Caco-2 (cell line): ENCODE measurements around the gene PRDM10. TPM values are rescaled to one million over a fixed set of nuclear protein-coding genes. Genes with fewer than 3 reads are reported as not detected.
A peak's percentile ranks its signal among the peaks of the same experiment; 100 is the strongest.

ENCODE experiments used
- Bru-seq: library from RNA; stranded (reverse); fragments of 400-500 nt; gene quantifications from one replicate; lab custom pipeline; 2021; lab: Mats Ljungman, UMichigan
- BruChase-seq, 2 experiments: library from RNA; stranded (reverse); fragments of 400-500 nt; gene quantifications; one replicate each; lab custom pipeline; 2021; lab: Mats Ljungman, UMichigan
- BruUV-seq: library from RNA; stranded (reverse); fragments of 400-500 nt; replicated peaks from 2 replicates; lab custom pipeline; 2021; lab: Mats Ljungman, UMichigan
- CTCF ChIA-PET: fragments of 300-600 bp; sonication (Branson Sonifier 250); formaldehyde crosslinking; loops from one replicate; lab custom pipeline; 2022; ENCODE audit warnings: antibody characterized with exemption; lab: Charles Lee
- POLR2A ChIA-PET: fragments of 300-600 bp; sonication (Branson Sonifier 250); formaldehyde crosslinking; loops from one replicate; lab custom pipeline; 2022; ENCODE audit warnings: antibody characterized with exemption; lab: Charles Lee
- DNase-seq, 2 experiments: peaks; one replicate each; pipeline versions ENCODE4 v3.0.0 to v3.0.0-alpha.2; 2020 to 2022
- H3K27me3 ChIP-seq: replicated peaks from 2 replicates; pipeline ENCODE4 v1.6.0; 2011; ENCODE audit warnings: low read length; ENCODE audit not compliant: control insufficient read depth, insufficient read depth
- H3K36me3 ChIP-seq: 2 replicates; pipeline ENCODE4 v1.5.1; 2011; ENCODE audit warnings: low read length; ENCODE audit not compliant: control insufficient read depth, insufficient read depth
- H3K4me1 ChIP-seq: fragments of 250-450 bp; sonication (Bioruptor Pico); 2 replicates; pipeline ENCODE4 v1.5.1; 2020; ENCODE audit warnings: mild to moderate bottlenecking
- H3K4me3 ChIP-seq: 2 replicates; pipeline ENCODE4 v1.5.1; 2011; ENCODE audit warnings: low read depth, mild to moderate bottlenecking, control low read depth, low read length
- H3K9me3 ChIP-seq: fragments of 250-450 bp; sonication (Bioruptor Pico); 2 replicates; pipeline ENCODE4 v1.5.1; 2020; ENCODE audit warnings: mild to moderate bottlenecking, moderate library complexity
- H3K27ac Mint-ChIP-seq: one replicate; pipeline ENCODE4 v1.8.0; 2022; ENCODE audit warnings: mixed read lengths; ENCODE audit not compliant: unreplicated experiment
- H3K27me3 Mint-ChIP-seq: one replicate; pipeline ENCODE4 v1.8.0; 2022; ENCODE audit warnings: mixed read lengths; ENCODE audit not compliant: insufficient read depth, unreplicated experiment
- H3K36me3 Mint-ChIP-seq: one replicate; pipeline ENCODE4 v1.8.0; 2022; ENCODE audit warnings: mild to moderate bottlenecking, mixed read lengths; ENCODE audit not compliant: insufficient read depth, unreplicated experiment
- H3K4me1 Mint-ChIP-seq: one replicate; pipeline ENCODE4 v1.8.0; 2022; ENCODE audit warnings: low read depth, mixed read lengths; ENCODE audit not compliant: unreplicated experiment
- H3K4me3 Mint-ChIP-seq: one replicate; pipeline ENCODE4 v1.8.0; 2022; ENCODE audit warnings: mild to moderate bottlenecking, moderate library complexity, mixed read lengths; ENCODE audit not compliant: unreplicated experiment
- H3K9me3 Mint-ChIP-seq: one replicate; pipeline ENCODE4 v1.8.0; 2022; ENCODE audit warnings: mixed read lengths; ENCODE audit not compliant: unreplicated experiment
- intact Hi-C: fragments of 100-400 bp; cut with micrococcal nuclease; formaldehyde crosslinking; loops from one replicate; pipeline ENCODE4 v1.10.0; 2022; ENCODE audit not compliant: unreplicated experiment
- long read RNA-seq: library from polyadenylated mRNA; stranded (forward); transcript quantifications from one replicate; pipeline ENCODE4 v2.0.0, GENCODE V29; 2022
- total RNA-seq: library from RNA; stranded (reverse); gene quantifications from 2 replicates; pipeline ENCODE4 v1.2.3, GENCODE V29; 2022
- TF ChIP-seq, protein P1 (sequence below), 2 experiments: fragments of 200-600 bp in 1 of 2; IDR thresholded peaks; 1 replicate in 1 of 2; 2 replicates in 1 of 2; pipeline versions ENCODE4 v1.5.1 to v1.8.0; 2011 to 2022; ENCODE audit warnings: antibody characterized with exemption in 1 of 2, control low read depth in 1 of 2, inconsistent platforms in 1 of 2, low read depth in 1 of 2, low read length in 1 of 2, mild to moderate bottlenecking in 1 of 2, moderate library complexity in 1 of 2; ENCODE audit not compliant: insufficient read depth in 1 of 2, severe bottlenecking in 1 of 2, unreplicated experiment in 1 of 2

PRDM10 gene, protein sequence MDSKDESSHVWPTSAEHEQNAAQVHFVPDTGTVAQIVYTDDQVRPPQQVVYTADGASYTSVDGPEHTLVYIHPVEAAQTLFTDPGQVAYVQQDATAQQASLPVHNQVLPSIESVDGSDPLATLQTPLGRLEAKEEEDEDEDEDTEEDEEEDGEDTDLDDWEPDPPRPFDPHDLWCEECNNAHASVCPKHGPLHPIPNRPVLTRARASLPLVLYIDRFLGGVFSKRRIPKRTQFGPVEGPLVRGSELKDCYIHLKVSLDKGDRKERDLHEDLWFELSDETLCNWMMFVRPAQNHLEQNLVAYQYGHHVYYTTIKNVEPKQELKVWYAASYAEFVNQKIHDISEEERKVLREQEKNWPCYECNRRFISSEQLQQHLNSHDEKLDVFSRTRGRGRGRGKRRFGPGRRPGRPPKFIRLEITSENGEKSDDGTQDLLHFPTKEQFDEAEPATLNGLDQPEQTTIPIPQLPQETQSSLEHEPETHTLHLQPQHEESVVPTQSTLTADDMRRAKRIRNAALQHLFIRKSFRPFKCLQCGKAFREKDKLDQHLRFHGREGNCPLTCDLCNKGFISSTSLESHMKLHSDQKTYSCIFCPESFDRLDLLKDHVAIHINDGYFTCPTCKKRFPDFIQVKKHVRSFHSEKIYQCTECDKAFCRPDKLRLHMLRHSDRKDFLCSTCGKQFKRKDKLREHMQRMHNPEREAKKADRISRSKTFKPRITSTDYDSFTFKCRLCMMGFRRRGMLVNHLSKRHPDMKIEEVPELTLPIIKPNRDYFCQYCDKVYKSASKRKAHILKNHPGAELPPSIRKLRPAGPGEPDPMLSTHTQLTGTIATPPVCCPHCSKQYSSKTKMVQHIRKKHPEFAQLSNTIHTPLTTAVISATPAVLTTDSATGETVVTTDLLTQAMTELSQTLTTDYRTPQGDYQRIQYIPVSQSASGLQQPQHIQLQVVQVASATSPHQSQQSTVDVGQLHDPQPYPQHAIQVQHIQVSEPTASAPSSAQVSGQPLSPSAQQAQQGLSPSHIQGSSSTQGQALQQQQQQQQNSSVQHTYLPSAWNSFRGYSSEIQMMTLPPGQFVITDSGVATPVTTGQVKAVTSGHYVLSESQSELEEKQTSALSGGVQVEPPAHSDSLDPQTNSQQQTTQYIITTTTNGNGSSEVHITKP
- total RNA-seq (11.8 and 12.0 TPM in 2 replicates), Bru-seq, nascent RNA (percentile 74 among the genes with signal in this experiment), BruChase-seq, experiment 1, labeled RNA remaining after a 2-hour chase (percentile 72 among the genes with signal in this experiment), BruChase-seq, experiment 2, labeled RNA remaining after a 6-hour chase (percentile 73 among the genes with signal in this experiment)
- long read RNA-seq, full-length matches to known transcripts, result 1 of 13 reads
- long read RNA-seq, partial matches to known transcripts, result 3 of 13 reads
- long read RNA-seq, other reads (novel, unspliced or antisense), result 9 of 13 reads

DNA sequence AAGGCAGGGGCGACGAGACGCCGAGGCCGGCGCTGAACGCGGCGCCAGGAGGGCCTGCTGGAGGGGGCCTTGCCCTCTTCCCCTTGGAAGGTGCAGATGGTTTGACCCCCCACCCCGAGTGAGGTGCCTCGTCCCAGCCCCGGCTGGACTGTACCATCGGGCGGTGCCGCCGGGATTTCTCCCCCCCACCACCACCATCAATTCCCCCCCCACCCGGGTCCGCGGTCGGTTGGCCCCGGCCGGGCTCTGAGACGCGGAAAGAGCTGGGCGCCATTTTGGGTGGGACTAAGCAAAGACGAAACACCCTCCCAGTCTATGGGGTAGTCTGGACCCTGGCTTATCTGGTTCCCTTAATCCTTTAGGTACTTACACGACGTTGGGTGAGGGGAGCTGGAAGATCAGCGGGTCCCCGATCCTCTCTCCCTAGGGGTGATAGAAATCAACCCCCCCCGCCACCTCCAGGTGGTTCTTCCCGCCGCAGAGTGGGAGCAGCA lies at the start of gene PRDM10:
PRDM10 (minus strand) TSS at position 484 of the 494 bp plus-strand sequence. CDS start 41,871 bp downstream, outside the sequence.
- Histone ChIP-seq H3K27me3 (no peaks in the 10 kb centered on the region), H3K4me3 (peak within 1 kb of the TSS; percentile 60), H3K36me3 (no peaks in the 10 kb centered on the region), H3K9me3 (0 out of 2 replicates have a peak, but pooled peaks cover 3% of the 10 kb centered on the region), H3K4me1 (peaks cover 43% of the 10 kb centered on the region)
- peaks cover 29% of the 10 kb centered on the region for H3K36me3 Mint-ChIP-seq
- peaks cover 36% of the 10 kb centered on the region for H3K4me1 Mint-ChIP-seq
- intact Hi-C loops, result loop anchor here (1.0 to 2.0 kb wide), 7 partner anchors 29 to 144 kb away; partner anchors contain the start of gene APLP2
- DNase-seq, result peak; percentile 98 to 99
- peak within 1 kb of the TSS; percentile 97 for H3K4me3 Mint-ChIP-seq
- ChIA-PET CTCF (interaction anchor here (0.5 to 3.3 kb wide), 22 partner anchors 10 to 287 kb away, joined by 3 to 33 read pairs (median 6); partner anchors contain the start of gene APLP2), POLR2A (interaction anchor here (0.5 to 3.2 kb wide), 46 partner anchors 10 to 979 kb away, joined by 3 to 97 read pairs (median 8); partner anchors contain the start of gene APLP2)
- BruUV-seq, result no TSS peak
- no peaks in the 10 kb centered on the region for H3K27me3 Mint-ChIP-seq
- H3K27ac Mint-ChIP-seq, result peak within 1 kb of the TSS; percentile 100
- TF ChIP-seq, protein P1, sequence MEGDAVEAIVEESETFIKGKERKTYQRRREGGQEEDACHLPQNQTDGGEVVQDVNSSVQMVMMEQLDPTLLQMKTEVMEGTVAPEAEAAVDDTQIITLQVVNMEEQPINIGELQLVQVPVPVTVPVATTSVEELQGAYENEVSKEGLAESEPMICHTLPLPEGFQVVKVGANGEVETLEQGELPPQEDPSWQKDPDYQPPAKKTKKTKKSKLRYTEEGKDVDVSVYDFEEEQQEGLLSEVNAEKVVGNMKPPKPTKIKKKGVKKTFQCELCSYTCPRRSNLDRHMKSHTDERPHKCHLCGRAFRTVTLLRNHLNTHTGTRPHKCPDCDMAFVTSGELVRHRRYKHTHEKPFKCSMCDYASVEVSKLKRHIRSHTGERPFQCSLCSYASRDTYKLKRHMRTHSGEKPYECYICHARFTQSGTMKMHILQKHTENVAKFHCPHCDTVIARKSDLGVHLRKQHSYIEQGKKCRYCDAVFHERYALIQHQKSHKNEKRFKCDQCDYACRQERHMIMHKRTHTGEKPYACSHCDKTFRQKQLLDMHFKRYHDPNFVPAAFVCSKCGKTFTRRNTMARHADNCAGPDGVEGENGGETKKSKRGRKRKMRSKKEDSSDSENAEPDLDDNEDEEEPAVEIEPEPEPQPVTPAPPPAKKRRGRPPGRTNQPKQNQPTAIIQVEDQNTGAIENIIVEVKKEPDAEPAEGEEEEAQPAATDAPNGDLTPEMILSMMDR (IDR thresholded peaks at IDR 0.05; ENCODE audit: insufficient read depth in 1 of 2, low read depth in 1 of 2, low read length in 1 of 2, severe bottlenecking in 1 of 2, unreplicated experiment in 1 of 2), result no peak
- H3K9me3 Mint-ChIP-seq, result peaks cover 1% of the 10 kb centered on the region

DNA sequence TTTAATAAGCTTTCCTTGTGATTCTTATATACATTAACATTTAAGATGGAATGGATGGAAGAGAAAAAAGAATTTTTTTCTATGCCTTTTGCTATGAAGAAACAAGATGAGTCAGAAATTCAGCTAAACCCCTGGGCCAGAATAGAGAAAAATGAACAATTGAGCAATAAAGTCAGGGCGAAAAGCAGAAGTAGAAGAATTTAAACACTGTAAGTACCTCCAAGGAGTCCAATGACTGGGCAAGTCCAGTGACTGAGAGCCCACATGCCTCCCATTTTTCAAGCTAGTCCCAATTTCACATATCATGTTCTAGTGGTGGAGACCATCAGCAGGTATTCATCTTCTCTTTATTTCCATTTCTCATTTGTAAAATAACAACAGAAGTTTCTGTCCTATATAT lies 48.4 kb upstream of the PRDM10 start:
- intact Hi-C loops, result no loop called here
- no peak for DNase-seq
- Histone ChIP-seq H3K4me1 (0 out of 2 replicates have a peak, but pooled peaks cover 3% of the 10 kb centered on the region), H3K36me3 (no peaks in the 10 kb centered on the region), H3K4me3 (no peak overlapping the region), H3K27me3 (no peaks in the 10 kb centered on the region), H3K9me3 (no peaks in the 10 kb centered on the region; the same call in 1 of the 2 replicates)
- no TSS peak for BruUV-seq
- Mint-ChIP-seq H3K4me1 (no peaks in the 10 kb centered on the region), H3K4me3 (no peak overlapping the region), H3K27ac (no peak overlapping the region), H3K27me3 (no peaks in the 10 kb centered on the region), H3K36me3 (no peaks in the 10 kb centered on the region), H3K9me3 (no peaks in the 10 kb centered on the region)
- CTCF ChIA-PET, result interaction anchor here (0.5 to 0.6 kb wide), 2 partner anchors 48 to 508 kb away, joined by 3 to 4 read pairs; partner anchors contain the start of gene PRDM10
- POLR2A ChIA-PET, result no interaction called here
- TF ChIP-seq, protein P1 (IDR thresholded peaks at IDR 0.05; ENCODE audit: insufficient read depth in 1 of 2, low read depth in 1 of 2, low read length in 1 of 2, severe bottlenecking in 1 of 2, unreplicated experiment in 1 of 2), result no peak
